ENCODE results near the gene PBX1.

GRCh38 chr1:164876398-164877116, 317.6 kb downstream of the PBX1 start:
- TF ChIP-seq EZH2 (optimal IDR thresholded peaks at IDR 0.05; ENCODE audit: low read depth, low read length) (no peak), EZH2phosphoT487 (IDR thresholded peaks at IDR 0.05; ENCODE audit: low read length) (no peak)
- TF ChIP-seq, protein P1, sequence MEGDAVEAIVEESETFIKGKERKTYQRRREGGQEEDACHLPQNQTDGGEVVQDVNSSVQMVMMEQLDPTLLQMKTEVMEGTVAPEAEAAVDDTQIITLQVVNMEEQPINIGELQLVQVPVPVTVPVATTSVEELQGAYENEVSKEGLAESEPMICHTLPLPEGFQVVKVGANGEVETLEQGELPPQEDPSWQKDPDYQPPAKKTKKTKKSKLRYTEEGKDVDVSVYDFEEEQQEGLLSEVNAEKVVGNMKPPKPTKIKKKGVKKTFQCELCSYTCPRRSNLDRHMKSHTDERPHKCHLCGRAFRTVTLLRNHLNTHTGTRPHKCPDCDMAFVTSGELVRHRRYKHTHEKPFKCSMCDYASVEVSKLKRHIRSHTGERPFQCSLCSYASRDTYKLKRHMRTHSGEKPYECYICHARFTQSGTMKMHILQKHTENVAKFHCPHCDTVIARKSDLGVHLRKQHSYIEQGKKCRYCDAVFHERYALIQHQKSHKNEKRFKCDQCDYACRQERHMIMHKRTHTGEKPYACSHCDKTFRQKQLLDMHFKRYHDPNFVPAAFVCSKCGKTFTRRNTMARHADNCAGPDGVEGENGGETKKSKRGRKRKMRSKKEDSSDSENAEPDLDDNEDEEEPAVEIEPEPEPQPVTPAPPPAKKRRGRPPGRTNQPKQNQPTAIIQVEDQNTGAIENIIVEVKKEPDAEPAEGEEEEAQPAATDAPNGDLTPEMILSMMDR (IDR thresholded peaks at IDR 0.05; ENCODE audit: low read length) = no peak
